ENCODE measurements around the gene MT3. TPM values are rescaled to one million over a fixed set of nuclear protein-coding genes. Genes with fewer than 3 reads are reported as not detected.
A peak's percentile ranks its signal among the peaks of the same experiment; 100 is the strongest.
"Not testable (repeated sequence)": the region's sequence is repeated elsewhere in the genome, so short reads cannot be mapped to it uniquely, and the experiment has no call there.

The MT3 gene
- polyA plus RNA-seq, 3 donors: 1.1 to 1.6 (median 1.2) TPM

DNA sequence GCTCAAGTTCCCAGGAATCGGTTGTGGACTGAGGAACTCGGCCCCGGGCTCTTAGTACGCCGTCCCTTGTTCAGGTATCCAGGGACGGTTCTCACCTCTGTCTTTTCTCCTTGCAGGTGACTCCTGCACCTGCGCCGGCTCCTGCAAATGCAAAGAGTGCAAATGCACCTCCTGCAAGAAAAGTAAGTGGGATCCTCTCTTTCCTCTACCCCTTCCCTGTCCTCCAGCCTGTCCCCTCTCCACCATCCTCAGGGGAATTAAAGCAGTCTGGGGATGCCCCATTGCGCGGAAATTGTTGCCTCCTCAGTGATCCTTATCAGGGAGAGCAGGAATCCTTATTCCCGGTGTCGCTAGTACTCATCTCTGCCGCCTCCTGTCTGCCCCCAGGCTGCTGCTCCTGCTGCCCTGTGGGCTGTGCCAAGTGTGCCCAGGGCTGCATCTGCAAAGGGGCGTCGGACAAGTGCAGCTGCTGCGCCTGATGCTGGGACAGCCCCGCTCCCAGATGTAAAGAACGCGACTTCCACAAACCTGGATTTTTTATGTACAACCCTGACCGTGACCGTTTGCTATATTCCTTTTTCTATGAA is 19.6 kb downstream of the MT3 start:
- no peak for DNase-seq (ENCODE audit: low read depth in 3 of 3, low spot score in 2 of 3)

DNA sequence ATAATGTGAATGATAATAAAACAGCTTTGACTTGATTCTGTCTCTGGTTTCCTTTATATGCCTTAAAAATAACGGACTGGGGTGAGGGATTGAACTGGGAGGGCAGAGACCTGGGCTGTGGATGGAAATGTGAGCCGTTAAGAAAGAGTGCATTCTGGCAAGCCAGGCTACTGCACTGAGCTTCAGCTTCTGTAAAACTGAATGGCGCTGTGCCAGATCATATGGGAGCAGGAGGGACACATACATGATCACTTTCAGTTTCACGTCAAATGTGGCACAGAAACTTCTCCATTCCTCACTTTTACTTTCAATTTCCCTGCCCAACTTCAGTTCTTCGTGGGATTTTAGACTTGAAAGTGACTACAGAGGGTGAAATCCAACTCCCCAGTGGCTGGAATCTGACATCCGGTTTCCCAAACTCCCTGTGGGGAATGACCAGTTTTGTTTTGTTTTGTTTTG is 20.2 kb downstream of the MT3 start:
- DNase-seq (ENCODE audit: low read depth in 3 of 3, low spot score in 2 of 3): peak in 1 of 3 donors; percentile 59

DNA sequence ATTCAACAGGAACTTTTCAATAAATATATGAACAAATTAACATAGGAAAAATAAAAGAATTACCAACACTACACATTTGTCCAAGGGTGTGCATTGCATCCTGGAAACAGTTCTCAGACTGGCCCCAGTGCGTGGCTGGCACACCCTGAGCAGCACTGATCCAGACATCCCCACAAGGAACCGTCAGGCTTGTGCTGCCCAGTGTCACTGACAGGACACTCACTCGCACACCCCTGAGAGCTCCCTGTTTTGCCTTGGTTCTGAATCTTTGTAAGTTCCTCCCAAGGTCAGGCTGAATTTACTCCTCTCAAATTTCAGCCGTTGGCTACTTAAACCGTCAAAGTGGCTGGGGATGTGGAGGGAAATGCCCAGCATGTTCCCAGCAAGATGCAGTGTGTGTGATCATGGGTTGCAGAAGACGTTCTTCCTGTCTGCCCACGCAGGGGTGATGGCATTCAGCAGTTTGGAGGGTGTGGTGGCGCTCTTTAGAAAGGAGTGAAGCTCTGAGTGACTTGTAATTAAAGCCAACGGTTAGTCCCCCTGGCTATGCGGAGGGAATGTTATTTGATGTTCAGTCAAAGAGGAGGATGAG is 20.8 kb downstream of the MT3 start:
- DNase-seq (ENCODE audit: low read depth in 3 of 3, low spot score in 2 of 3): no peak

DNA sequence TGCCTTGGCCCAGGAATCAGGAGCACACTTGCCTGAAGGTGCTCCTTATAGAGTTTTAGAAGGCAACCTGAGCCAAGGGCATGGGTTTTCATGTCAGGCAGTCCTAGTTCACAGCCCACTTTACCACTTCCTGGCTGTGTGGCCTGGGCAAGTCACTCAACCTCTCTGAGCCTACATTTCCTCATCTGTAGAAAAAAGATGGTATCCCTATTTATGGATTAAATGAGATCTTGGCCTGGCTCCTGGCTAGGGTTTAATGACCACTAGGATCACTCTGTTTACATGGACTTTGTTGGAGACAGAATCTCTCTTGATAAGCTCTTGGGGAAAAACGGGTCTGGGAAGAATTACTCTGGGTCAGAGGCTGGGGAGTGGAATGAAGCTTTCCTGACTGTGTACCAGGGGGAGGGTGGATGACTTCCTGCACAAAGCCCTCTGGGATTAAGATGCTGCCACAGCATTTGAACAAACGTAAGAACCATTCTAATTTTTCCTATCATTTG is 21.3 kb downstream of the MT3 start:
- no peak for DNase-seq (ENCODE audit: low read depth in 3 of 3, low spot score in 2 of 3)

DNA sequence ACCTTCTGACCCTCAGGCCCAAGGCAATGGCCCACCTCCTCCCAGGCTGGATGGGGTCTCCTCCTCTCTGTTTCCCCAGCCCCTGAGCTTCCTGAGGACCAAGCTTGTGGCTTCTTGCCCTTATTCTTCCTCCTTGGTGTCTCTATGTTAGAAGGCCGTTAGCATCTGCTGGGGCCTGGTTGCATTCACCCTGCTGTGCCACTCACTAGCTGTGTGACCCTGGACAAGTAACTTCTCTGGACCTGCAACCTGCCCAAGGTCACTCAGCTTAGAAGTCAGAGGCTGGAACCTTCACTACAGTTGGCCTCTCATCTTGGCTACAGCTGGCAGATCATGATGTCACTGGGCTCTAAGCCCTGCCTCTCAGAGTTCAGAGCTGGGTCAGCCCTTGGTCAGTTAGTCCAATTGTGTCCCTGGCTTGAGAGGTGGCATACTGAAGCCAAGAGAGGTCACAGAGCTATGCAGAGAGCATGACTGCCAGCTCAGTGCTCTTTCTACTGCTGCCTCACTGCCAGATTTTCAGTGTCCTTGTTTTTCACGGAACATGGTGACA is 22.0 kb downstream of the MT3 start:
- DNase-seq (ENCODE audit: low read depth in 3 of 3, low spot score in 2 of 3): no peak

DNA sequence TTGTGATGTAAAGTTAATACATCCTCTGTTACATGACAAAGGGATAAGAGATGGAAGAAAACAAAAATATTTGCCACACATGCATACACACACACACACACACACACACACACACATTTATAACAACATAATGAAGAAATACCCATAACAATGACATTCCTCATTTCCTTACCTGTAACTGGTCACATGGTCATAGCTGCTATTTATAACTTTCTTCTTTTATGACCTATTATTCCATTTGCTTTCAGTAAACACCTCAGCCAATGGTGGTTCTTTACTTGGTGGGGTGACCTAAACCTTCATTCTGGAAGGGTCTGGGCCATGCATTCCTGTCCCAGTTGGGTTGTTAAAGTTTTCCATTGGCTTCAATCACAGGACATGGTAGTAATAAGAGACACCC is 24.4 kb downstream of the MT3 start:
- no peak for DNase-seq (ENCODE audit: low read depth in 3 of 3, low spot score in 2 of 3)

DNA sequence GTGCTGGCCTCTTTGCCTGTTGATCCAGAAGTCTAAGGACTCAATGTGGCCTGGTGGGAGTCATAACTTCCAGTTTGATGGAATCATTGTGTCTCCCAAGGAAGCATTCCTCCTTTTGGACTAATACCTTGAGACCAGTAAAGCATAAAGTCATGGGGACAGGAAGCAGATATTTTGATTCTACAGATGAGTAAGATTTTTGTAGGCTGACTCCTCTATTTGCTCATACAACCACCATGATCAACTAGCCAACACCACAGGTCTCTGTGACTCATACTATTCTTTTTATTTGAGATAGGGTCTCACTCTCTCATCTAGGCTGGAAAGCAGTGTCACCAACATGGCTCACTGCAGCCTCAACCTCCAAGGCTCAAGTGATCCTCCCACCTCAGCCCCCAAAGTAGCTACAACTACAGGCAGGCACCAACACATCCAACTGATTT is 25.2 kb downstream of the MT3 start:
- no peak for DNase-seq (ENCODE audit: low read depth in 3 of 3, low spot score in 2 of 3)

DNA sequence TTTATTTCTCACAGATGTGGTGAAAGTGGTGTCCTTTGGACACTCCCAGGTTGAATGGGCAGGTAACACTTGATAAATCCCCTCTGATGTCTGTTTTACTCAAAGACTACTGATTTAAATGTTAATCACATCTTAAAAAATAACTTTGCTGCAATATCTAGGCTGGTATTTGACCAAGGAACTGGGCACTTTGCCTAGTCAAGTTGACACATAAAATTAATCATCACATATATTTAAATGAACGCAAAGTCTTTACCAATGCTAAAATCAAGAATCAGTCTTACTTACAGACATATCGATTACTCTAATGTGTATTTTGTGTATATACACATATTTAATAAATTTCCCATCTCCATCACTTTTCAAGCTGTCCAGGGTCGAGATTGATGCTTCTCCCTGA is 26.0 kb downstream of the MT3 start:
- no peak for DNase-seq (ENCODE audit: low read depth in 3 of 3, low spot score in 2 of 3)

DNA sequence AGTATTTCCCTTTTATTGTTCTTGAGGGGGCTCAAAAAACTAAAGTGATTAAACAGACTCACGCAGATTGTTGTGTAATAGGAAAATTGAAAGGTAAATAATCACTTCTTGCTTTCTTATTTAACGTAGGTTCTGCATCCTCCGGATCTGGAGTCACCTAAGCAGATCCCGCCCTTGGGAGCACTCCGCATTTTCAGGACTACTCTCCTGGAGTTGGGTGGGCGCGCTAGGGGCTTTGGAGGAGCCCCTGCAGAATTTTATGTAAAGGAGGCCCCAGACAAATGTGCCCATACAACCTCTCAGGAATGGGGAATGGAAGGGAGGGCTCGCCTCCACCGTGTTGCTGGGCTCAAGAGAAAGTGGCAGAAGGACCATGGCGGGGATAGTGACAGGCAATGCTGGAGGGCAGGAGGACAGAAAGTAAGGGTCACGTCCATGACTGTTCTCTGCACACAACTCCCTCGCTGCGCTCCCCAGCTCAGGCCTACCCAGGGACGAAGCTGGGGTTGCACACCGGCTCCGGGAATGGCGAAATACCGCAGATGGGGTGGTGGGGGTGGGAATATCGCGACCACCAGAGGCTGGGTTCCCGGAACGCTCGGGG is 27.4 kb downstream of the MT3 start:
- no peak for DNase-seq (ENCODE audit: low read depth in 3 of 3, low spot score in 2 of 3)

DNA sequence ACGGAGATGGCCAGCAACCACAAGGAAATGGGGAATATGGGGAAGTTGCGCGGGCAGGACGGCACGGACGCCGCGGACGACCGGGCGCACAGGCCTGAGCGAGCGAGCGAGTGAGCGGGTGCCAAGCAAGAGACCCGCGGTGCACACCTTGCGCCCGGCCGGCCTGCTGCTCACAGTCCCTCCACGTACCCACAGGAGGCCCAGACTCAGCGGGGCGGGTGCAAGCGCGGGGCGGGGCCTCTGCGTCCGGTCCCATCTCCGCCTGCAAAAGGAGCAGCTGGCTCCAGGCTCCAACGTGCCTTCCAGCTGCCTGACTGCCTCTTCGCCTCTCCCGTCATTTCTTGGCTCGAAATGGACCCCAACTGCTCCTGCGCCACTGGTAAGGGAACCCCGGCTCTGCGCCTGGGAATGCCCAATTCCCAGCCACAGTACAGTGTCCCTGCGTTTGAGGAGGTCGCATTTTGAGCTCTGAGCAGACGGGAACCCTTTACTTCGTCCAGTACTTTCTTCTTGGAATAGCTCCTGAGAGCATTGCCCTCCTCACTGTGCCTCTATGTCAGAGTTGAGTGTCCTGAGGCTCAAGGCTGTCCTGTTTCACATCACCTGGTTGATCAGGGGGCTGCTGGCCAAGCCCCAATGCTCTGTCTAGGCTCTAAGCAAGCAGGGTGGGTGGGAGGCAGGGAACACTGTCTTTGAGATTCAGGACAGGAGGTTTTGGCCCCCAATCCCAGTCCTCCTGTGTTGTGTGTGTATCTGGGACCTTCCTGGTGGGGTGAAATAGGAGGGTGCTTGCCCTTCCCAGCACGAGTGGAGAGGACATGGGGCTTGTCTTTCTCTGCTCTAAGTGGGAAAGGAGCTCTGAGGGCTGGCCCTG is 28.1 kb downstream of the MT3 start:
- no peak for DNase-seq (ENCODE audit: low read depth in 3 of 3, low spot score in 2 of 3)

DNA sequence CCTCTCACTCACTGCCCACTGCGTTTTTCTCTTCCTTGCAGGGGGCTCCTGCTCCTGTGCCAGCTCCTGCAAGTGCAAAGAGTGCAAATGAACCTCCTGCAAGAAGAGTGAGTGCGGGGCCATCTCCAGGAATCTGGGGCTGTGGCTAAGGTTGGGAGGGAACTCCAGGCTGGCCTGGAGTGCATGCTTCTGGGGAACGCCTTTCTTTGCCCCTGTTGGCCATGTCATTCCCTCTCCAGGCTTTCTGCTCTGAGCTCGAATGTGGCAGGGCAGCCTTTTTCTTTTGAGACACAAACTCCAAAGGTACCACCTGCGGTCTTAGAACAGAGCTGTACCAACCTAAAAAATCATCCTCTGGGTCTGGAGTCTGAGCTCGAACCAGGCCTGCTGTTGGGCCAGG is 28.8 kb downstream of the MT3 start:
- DNase-seq (ENCODE audit: low read depth in 3 of 3, low spot score in 2 of 3): no peak

DNA sequence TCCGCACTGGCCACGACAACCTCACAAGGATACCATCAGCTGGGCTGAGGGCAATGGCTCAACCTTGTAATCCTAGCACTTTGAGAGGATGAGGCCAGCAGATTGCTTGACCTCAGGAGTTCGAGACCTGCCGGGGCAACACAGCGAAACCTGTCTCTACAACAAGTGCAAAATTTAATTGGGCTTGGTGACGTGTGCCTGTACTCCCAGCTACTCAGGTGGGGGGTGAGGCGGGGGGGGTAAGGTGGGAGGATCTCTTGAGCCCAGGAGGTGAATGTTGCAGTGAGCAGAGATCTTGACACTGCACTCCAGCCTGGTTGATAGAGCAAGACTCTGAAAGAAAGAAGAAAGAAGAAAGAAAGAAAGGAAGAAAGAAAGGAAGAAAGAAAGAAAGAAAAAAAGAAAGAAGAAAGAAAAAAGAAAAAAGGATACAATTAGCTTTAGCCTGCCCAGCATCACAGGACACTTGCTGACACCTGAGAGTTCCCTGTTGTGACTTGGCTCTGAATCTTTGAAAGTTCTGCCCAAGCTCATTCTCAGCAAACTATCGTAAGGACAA is 31.1 kb downstream of the MT3 start:
- no peak for DNase-seq (ENCODE audit: low read depth in 3 of 3, low spot score in 2 of 3)

DNA sequence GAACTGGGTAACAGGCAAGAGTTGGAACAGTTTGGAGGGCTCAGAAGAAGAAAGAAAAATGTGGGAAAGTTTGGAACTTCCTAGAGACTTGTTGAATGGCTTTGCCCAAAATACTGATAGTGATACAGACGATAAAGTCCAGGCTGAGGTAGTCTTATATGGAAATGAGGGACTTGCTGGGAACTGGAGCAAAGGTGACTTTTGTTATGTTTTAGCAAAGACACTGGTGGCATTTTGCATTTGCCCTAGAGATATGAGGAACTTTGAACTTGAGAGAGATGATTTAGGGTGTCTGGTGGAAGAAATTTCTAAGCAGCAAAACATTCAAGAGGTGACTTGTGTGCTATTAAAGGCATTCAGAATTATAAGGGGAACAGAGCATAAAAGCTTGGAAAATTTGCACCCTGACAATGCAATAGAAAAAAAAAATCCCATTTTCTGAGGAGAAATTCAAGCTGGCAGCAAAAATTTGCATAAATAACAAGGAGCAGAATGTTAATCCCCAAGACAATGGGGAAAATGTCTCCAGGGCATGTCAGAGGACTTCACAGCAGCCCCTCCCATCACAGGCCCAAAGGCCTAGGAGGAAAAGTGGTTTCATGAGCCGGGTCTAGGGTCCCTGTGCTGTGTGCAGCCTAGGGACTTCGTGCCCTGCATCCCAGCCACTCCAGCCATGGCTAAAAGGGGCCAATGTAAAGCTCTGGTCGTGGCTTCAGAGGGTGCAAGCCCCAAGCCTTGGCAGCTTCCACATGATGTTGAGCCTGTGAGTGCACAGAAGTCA is 32.5 kb downstream of the MT3 start:
- not testable (repeated sequence) for DNase-seq (ENCODE audit: low read depth in 3 of 3, low spot score in 2 of 3)

DNA sequence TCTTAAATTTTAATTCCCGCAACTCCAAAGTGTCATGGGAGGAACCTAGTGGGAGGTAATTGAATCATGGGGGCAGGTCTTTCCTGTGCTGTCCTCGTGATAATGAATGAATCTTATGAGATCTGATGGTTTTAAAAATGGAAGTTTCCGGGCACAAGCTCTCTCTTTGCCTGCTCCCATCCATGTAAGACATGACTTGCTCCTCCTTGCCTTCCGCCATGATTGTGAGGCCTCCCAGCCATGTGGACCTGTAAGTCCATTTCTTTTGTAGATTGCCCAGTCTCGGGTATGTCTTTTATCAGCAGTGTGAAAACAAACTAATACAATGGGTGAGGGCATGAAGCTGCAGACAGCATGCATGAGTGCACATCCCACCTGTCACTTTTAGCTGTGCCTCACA is 33.9 kb downstream of the MT3 start:
- DNase-seq (ENCODE audit: low read depth in 3 of 3, low spot score in 2 of 3): not testable (repeated sequence)

DNA sequence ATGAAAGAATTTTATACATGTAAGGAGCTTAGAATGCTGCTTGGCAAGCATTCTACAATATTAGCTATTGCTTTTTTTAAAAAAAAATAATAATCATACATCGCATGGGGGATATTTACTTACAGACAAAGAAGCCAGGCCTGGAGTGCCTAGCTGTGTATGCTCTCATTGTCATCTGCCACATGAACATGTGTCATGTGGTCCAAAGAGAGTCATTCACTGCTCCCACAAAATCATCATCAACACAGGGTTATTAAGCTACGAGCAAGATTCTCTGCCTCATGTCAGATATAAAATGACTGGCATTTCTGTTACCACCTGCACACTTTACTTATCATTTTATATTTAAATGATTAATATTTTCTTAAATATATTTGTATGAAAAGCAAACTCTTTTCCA is 34.3 kb downstream of the MT3 start:
- no peak for DNase-seq (ENCODE audit: low read depth in 3 of 3, low spot score in 2 of 3)

DNA sequence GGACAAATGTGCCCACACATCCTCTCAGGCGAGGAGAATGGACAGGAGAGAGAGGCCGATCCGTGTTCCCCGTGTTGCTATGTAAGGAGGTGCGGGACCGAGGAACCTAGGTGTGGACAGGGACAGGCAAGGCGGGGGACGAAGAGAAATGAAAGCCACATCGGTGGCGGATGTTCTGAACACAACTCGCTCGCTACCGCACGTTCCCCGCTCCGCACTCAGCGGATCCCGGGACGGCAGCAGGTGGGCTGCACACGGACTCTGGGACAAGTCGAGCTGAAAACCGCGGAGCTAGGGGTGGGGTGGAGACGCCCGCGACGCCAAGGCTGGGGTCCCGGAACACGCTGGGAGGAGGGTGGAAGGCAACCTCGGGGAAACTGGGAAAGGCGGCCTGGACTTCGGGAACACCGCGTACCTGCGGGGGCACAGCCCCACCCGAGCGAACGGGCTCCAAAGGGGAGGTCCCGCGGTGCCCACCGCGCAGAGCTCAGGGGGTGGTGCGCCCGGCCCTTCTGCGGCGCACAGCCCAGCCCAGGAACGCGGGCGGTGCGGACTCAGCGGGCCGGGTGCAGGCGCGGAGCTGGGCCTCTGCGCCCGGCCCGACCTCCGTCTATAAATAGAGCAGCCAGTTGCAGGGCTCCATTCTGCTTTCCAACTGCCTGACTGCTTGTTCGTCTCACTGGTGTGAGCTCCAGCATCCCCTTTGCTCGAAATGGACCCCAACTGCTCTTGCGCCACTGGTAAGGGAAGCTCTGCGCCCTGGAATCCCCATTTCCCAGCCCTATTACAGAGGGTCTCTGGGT is 36.0 kb downstream of the MT3 start, which contains the start of gene MT1E:
Gene MT1E (plus strand): TSS at position 642 of the 803 bp plus-strand sequence. CDS start 71 bp downstream, at position 713.
- no peak for DNase-seq (ENCODE audit: low read depth in 3 of 3, low spot score in 2 of 3)

DNA sequence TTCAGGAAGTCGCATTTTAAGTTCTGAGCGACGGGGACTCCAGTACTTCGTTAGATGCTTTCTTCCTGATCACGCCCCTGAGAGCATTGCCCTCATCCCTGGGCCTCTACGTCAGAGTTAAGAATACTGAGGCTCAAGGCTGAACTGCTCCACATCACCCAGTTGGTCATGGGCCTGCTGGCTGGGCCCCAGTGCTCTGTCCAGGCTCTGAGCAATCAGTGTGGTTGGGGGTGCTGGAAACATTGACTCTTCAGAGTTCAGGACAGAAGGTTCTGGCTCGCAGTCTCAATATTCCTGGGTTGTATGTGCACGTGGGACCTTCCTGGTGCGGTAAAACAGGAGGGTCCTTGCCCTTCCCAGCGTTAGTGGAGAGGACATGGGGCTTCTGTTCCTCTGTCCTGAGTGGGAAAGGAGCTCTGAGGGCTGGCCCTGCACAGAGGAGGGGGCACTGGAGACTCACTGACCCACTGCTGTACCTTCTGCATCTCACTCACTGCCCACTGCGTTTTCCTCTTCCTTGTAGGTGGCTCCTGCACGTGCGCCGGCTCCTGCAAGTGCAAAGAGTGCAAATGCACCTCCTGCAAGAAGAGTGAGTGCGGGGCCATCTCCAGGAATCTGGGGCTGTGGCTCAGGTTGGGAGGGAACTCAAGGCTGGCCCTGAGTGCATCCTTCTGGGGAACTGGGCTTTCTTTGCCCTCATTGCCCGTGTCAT is 36.8 kb downstream of the MT3 start:
- no peak for DNase-seq (ENCODE audit: low read depth in 3 of 3, low spot score in 2 of 3)

DNA sequence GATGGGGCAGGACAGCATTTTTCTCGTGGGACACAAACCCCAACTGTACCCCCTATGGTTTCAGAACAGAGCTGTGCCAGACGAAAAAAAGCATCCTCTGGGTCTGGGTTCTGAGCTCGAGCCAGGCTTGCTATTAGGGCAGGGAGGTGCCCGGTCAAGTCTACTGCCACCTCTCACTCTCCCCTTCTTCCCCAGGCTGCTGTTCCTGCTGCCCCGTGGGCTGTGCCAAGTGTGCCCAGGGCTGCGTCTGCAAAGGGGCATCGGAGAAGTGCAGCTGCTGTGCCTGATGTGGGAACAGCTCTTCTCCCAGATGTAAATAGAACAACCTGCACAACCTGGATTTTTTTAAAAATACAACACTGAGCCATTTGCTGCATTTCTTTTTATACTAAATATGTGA is 37.4 kb downstream of the MT3 start:
- DNase-seq (ENCODE audit: low read depth in 3 of 3, low spot score in 2 of 3): no peak

Measured in right renal cortex interstitium (tissue), 3 donors.